Fibroblast of lung (primary cell): ENCODE results near the gene TENM4. TPM values are rescaled to one million over a fixed set of nuclear protein-coding genes. Genes with fewer than 3 reads are reported as not detected.

Experiments
- DNase-seq, 2 donors: peaks; one replicate each; pipeline versions ENCODE4 v3.0.0 to v3.0.0-alpha.2; 2010; ENCODE audit warnings: low read depth in 2 of 2
- H2AFZ ChIP-seq: 2 replicates; pipeline ENCODE4 v1.5.1; 2012; ENCODE audit warnings: low read length, control low read depth, inconsistent platforms
- H3K27ac ChIP-seq: 2 replicates; pipeline ENCODE4 v1.5.1; 2011; ENCODE audit warnings: low read length, control low read depth; ENCODE audit not compliant: insufficient read depth
- H3K27me3 ChIP-seq: 2 replicates; pipeline ENCODE4 v1.5.1; 2011; ENCODE audit warnings: mild to moderate bottlenecking, low read length; ENCODE audit not compliant: control insufficient read depth, insufficient read depth
- H3K36me3 ChIP-seq: 2 replicates; pipeline ENCODE4 v1.5.1; 2011; ENCODE audit warnings: low read length; ENCODE audit not compliant: control insufficient read depth, insufficient read depth
- H3K4me1 ChIP-seq: 2 replicates; pipeline ENCODE4 v1.5.1; 2011; ENCODE audit warnings: low read length; ENCODE audit not compliant: control insufficient read depth, insufficient read depth; ENCODE audit errors: extremely low read depth
- H3K4me2 ChIP-seq: 2 replicates; pipeline ENCODE4 v1.5.1; 2011; ENCODE audit warnings: low read length, control low read depth; ENCODE audit not compliant: insufficient read depth; ENCODE audit errors: extremely low read depth
- H3K4me3 ChIP-seq, 4 experiments: fragments of 200-600 bp in 1 of 4; sonication (generic) in 1 of 4; replicated peaks in 1 of 4; 2 replicates each; pipeline ENCODE4 v1.5.1; 2011 to 2016; ENCODE audit warnings: low read length in 4 of 4, low read depth in 3 of 4, mild to moderate bottlenecking in 3 of 4, control low read depth in 2 of 4, inconsistent platforms in 1 of 4, mixed read lengths in 1 of 4; ENCODE audit not compliant: insufficient read depth in 1 of 4; ENCODE audit errors: control extremely low read depth in 1 of 4
- H3K79me2 ChIP-seq: 2 replicates; pipeline ENCODE4 v1.5.1; 2012; ENCODE audit warnings: mild to moderate bottlenecking, low read length, inconsistent platforms; ENCODE audit not compliant: control insufficient read depth, insufficient read depth
- H3K9ac ChIP-seq: 2 replicates; pipeline ENCODE4 v1.5.1; 2011; ENCODE audit warnings: mild to moderate bottlenecking, low read length, control low read depth; ENCODE audit not compliant: insufficient read depth
- H3K9me3 ChIP-seq: 2 replicates; pipeline ENCODE4 v1.5.1; 2012; ENCODE audit warnings: low read depth, low read length; ENCODE audit not compliant: control insufficient read depth, insufficient read depth
- H4K20me1 ChIP-seq: 2 replicates; pipeline ENCODE4 v1.5.1; 2011; ENCODE audit warnings: low read length; ENCODE audit not compliant: control insufficient read depth, insufficient read depth; ENCODE audit errors: extremely low read depth
- CTCF ChIP-seq, 2 donors: IDR thresholded peaks in 1 of 2; conservative IDR thresholded peaks in 1 of 2; 1 replicate in 1 of 2; 2 replicates in 1 of 2; pipeline ENCODE4 v1.5.1; 2011 to 2012; ENCODE audit warnings: low read length in 2 of 2, control low read depth in 1 of 2, inconsistent platforms in 1 of 2, low read depth in 1 of 2, mild to moderate bottlenecking in 1 of 2
- EZH2 ChIP-seq: IDR thresholded peaks from 2 replicates; pipeline ENCODE4 v1.5.1; 2012; ENCODE audit warnings: low read length, control low read depth, mild to moderate bottlenecking; ENCODE audit errors: missing control alignments
- polyA plus RNA-seq, 2 donors: library from polyadenylated mRNA; depleted of rRNA in 1 of 2; stranded (reverse) in 1 of 2; unstranded in 1 of 2; fragments of >200 nt; gene quantifications; 2 replicates each; pipeline ENCODE4 v1.2.1, GENCODE V29; 2011 to 2012; ENCODE audit warnings: missing spikeins in 1 of 2
- total RNA-seq: library from RNA; depleted of rRNA; stranded (reverse); fragments of >200 nt; gene quantifications from 2 replicates; pipeline ENCODE4 v1.2.1, GENCODE V29; 2014

Gene TENM4
- total and polyA plus RNA-seq, 2 donors (not counting 1 experiment from before 2014, with no cell fraction given): 4.6 to 48.4 TPM

DNA sequence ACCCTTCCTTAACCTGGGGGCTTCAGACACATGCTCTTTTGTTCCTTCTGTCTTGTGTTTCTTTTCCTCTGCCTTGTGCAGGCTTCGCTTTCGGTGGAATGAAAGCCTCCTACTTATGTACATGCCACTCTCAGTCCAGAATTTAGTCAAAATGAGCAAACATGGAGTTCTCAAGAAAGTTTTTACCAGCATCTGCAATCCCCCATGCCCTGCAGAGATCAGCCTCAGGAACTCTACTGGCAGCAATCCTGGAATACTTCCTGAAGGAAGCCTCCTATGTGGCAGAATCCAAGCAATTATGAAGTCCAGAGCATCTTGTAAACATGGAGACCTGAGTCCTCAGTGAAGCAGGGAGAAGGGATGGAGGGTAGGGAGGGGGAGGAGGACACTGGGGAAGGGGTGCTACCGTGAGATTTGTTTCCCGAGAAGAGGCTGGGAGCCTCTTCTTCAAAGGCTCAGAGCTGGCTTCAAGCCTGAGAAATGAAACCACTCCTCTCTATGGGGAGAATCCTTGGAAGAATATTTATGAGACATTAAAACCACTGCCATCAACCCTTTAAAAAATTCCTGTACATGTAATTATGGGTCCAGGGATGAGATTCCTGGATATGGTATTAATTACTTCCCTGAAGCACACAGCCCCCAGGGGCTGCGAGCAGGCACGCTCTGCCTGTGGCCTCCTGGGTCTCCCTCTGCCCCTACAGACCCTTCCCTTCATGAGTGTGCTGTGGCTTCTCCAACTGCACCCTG is 58.4 kb downstream of the TENM4 start:
- TF ChIP-seq EZH2: no peak
- no peak for TF ChIP-seq CTCF (conservative IDR thresholded peaks at IDR 0.05 in 1 of 2, IDR thresholded peaks at IDR 0.05 in 1 of 2; ENCODE audit: low read depth in 1 of 2, low read length in 2 of 2)
- no peak for DNase-seq
- H3K79me2 ChIP-seq: no peaks in the 10 kb centered on the region
- no peak overlapping the region for H3K27ac ChIP-seq
- H3K9me3 ChIP-seq: no peaks in the 10 kb centered on the region
- no peaks in the 10 kb centered on the region for H3K27me3 ChIP-seq
- no peaks in the 10 kb centered on the region for H4K20me1 ChIP-seq
- H3K4me2 ChIP-seq: no peak overlapping the region
- no peaks in the 10 kb centered on the region for H3K4me1 ChIP-seq
- H3K4me3 ChIP-seq: no peak overlapping the region
- no peak overlapping the region for H2AFZ ChIP-seq
- H3K36me3 ChIP-seq: no peaks in the 10 kb centered on the region
- H3K9ac ChIP-seq: no peak overlapping the region

- no peak overlapping the region for H3K4me2 ChIP-seq
- no peaks in the 10 kb centered on the region for H3K27me3 ChIP-seq
- no peaks in the 10 kb centered on the region for H4K20me1 ChIP-seq
- no peaks in the 10 kb centered on the region for H3K79me2 ChIP-seq
- no peaks in the 10 kb centered on the region for H3K9me3 ChIP-seq
- H3K27ac ChIP-seq: no peak overlapping the region
- DNase-seq: no peak
- H3K4me1 ChIP-seq: no peaks in the 10 kb centered on the region
- no peak overlapping the region for H2AFZ ChIP-seq
- TF ChIP-seq EZH2 (no peak), CTCF (conservative IDR thresholded peaks at IDR 0.05 in 1 of 2, IDR thresholded peaks at IDR 0.05 in 1 of 2; ENCODE audit: low read depth in 1 of 2, low read length in 2 of 2) (no peak)
- no peaks in the 10 kb centered on the region for H3K36me3 ChIP-seq
- H3K4me3 ChIP-seq: no peak overlapping the region
- H3K9ac ChIP-seq: no peak overlapping the region
Observed at GRCh38 chr11:79381036-79381435, 59.8 kb downstream of the TENM4 start.

DNA sequence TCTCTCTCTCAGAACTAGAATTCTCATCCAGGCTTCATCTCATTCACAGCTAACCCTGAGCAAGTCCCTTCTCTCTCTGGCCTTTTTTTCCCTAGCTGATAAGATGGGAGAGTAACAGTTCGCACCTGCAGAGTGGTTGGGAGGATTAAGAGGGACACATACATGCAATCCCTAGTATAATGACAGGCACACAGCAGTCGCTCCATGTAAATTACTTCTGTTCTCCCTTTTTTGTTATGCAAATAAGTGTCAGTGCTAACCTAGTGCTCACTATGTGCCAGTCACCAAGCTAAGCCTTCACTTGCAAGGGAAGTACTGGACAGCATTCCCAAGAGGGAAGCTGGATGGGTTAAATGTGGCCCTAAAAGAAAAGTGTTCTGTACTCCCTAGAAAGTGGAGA is 63.4 kb downstream of the TENM4 start:
- TF ChIP-seq CTCF (conservative IDR thresholded peaks at IDR 0.05 in 1 of 2, IDR thresholded peaks at IDR 0.05 in 1 of 2; ENCODE audit: low read depth in 1 of 2, low read length in 2 of 2): no peak
- no peak for TF ChIP-seq EZH2
- no peaks in the 10 kb centered on the region for H3K27me3 ChIP-seq
- no peaks in the 10 kb centered on the region for H3K79me2 ChIP-seq
- H3K9me3 ChIP-seq: no peaks in the 10 kb centered on the region
- H3K36me3 ChIP-seq: no peaks in the 10 kb centered on the region
- H3K4me3 ChIP-seq: no peak overlapping the region
- no peak overlapping the region for H3K9ac ChIP-seq
- no peak overlapping the region for H3K27ac ChIP-seq
- no peak for DNase-seq
- no peak overlapping the region for H2AFZ ChIP-seq
- H4K20me1 ChIP-seq: no peaks in the 10 kb centered on the region
- H3K4me1 ChIP-seq: no peaks in the 10 kb centered on the region
- no peak overlapping the region for H3K4me2 ChIP-seq
